ENCODE results near the gene PRDM15.
A peak's percentile ranks its signal among the peaks of the same experiment; 100 is the strongest.

The PRDM15 gene

GRCh38 chr21:41885341-41886024 lies 6.3 kb upstream of the PRDM15 start:
- Histone ChIP-seq H3K9me3 (ENCODE audit: severe bottlenecking) (no peaks in the 10 kb centered on the region), H3K27me3 (ENCODE audit: insufficient read depth, low read depth, severe bottlenecking) (no peaks in the 10 kb centered on the region), H3K36me3 (no peaks in the 10 kb centered on the region; the same call in none of the 2 replicates), H3K4me3 (ENCODE audit: low read depth, low read length) (no peak overlapping the region), H3K27ac (no peak overlapping the region)
- DNase-seq, result no peak
- no peak for TF ChIP-seq CTCF (IDR thresholded peaks at IDR 0.05; ENCODE audit: low read depth, low read length)

GRCh38 chr21:41884501-41885030 lies 5.4 kb upstream of the PRDM15 start:
- Histone ChIP-seq H3K27me3 (ENCODE audit: insufficient read depth, low read depth, severe bottlenecking) (no peaks in the 10 kb centered on the region), H3K9me3 (ENCODE audit: severe bottlenecking) (no peaks in the 10 kb centered on the region), H3K4me3 (ENCODE audit: low read depth, low read length) (no peak overlapping the region), H3K36me3 (no peaks in the 10 kb centered on the region; the same call in none of the 2 replicates), H3K27ac (no peak overlapping the region)
- TF ChIP-seq CTCF (IDR thresholded peaks at IDR 0.05; ENCODE audit: low read depth, low read length), result no peak
- no peak for DNase-seq

- Histone ChIP-seq H3K36me3 (no peaks in the 10 kb centered on the region; the same call in none of the 2 replicates), H3K27me3 (ENCODE audit: insufficient read depth, low read depth, severe bottlenecking) (no peaks in the 10 kb centered on the region), H3K27ac (no peak overlapping the region), H3K9me3 (ENCODE audit: severe bottlenecking) (no peaks in the 10 kb centered on the region), H3K4me3 (ENCODE audit: low read depth, low read length) (no peak overlapping the region)
- no peak for TF ChIP-seq CTCF (IDR thresholded peaks at IDR 0.05; ENCODE audit: low read depth, low read length)
- no peak for DNase-seq
Observed at GRCh38 chr21:41883582-41883981, 4.4 kb upstream of the PRDM15 start.

- H3K36me3 ChIP-seq, result no peaks in the 10 kb centered on the region; the same call in 1 of the 2 replicates
- H3K9me3 ChIP-seq (ENCODE audit: severe bottlenecking), result no peaks in the 10 kb centered on the region
- no peak for TF ChIP-seq CTCF (IDR thresholded peaks at IDR 0.05; ENCODE audit: low read depth, low read length)
- H3K27me3 ChIP-seq (ENCODE audit: insufficient read depth, low read depth, severe bottlenecking), result no peaks in the 10 kb centered on the region
- no peak for DNase-seq
- H3K4me3 ChIP-seq (ENCODE audit: low read depth, low read length), result no peak overlapping the region
- no peak overlapping the region for H3K27ac ChIP-seq
Observed at GRCh38 chr21:41881051-41881450, 1.9 kb upstream of the PRDM15 start.

GRCh38 chr21:41880153-41880552 lies 1.0 kb upstream of the PRDM15 start:
- H3K27ac ChIP-seq, result no peak overlapping the region
- peak overlapping the region; percentile 81 for H3K4me3 ChIP-seq (ENCODE audit: low read depth, low read length)
- no peaks in the 10 kb centered on the region; the same call in 1 of the 2 replicates for H3K36me3 ChIP-seq

More at GRCh38 chr21:41880153-41880552, 1.0 kb upstream of the PRDM15 start:
- Histone ChIP-seq H3K27me3 (ENCODE audit: insufficient read depth, low read depth, severe bottlenecking) (no peaks in the 10 kb centered on the region), H3K9me3 (ENCODE audit: severe bottlenecking) (no peaks in the 10 kb centered on the region)
- DNase-seq, result no peak
- no peak for TF ChIP-seq CTCF (IDR thresholded peaks at IDR 0.05; ENCODE audit: low read depth, low read length)
